ENCODE results near the gene RARG.
"Not testable (repeated sequence)": the region's sequence is repeated elsewhere in the genome, so short reads cannot be mapped to it uniquely, and the experiment has no call there.

Gene RARG

GRCh38 chr12:53190108-53190729, 41.8 kb downstream of the RARG start:
- DNase-seq (ENCODE audit: low read depth): no peak

GRCh38 chr12:53187145-53187899, 44.7 kb downstream of the RARG start:
- DNase-seq (ENCODE audit: low read depth): no peak

- DNase-seq (ENCODE audit: low read depth): no peak
These were observed 45.3 kb downstream of the RARG start for GRCh38 chr12:53186745-53187144.

GRCh38 chr12:53185582-53186153, 46.3 kb downstream of the RARG start:
- DNase-seq (ENCODE audit: low read depth): no peak

GRCh38 chr12:53184828-53185227, 47.2 kb downstream of the RARG start:
- no peak for DNase-seq (ENCODE audit: low read depth)

- DNase-seq (ENCODE audit: low read depth): no peak
These were observed 49.1 kb downstream of the RARG start for GRCh38 chr12:53182903-53183302.

GRCh38 chr12:53181935-53182334, 50.1 kb downstream of the RARG start:
- DNase-seq (ENCODE audit: low read depth): no peak

- DNase-seq (ENCODE audit: low read depth): peak; percentile 51
These were observed 50.9 kb downstream of the RARG start for GRCh38 chr12:53180931-53181645.

- peak; percentile 94 for DNase-seq (ENCODE audit: low read depth)
These were observed 51.6 kb downstream of the RARG start, which contains the start of the genes CSAD and ZNF740 for GRCh38 chr12:53180220-53180930. Gene CSAD, minus strand, starts transcription at chr12:53180925. Its CDS starts 7,455 bp downstream, at chr12:53173470. Gene ZNF740, plus strand, starts transcription at chr12:53180722. Its CDS starts 1,262 bp downstream, at chr12:53181984.

- no peak for DNase-seq (ENCODE audit: low read depth)
These were observed 52.3 kb downstream of the RARG start for GRCh38 chr12:53179687-53180219.

GRCh38 chr12:53178803-53179202, 53.2 kb downstream of the RARG start:
- not testable (repeated sequence) for DNase-seq (ENCODE audit: low read depth)

- not testable (repeated sequence) for DNase-seq (ENCODE audit: low read depth)
These were observed 54.6 kb downstream of the RARG start for GRCh38 chr12:53177447-53177846.

- DNase-seq (ENCODE audit: low read depth): no peak
These were observed 55.3 kb downstream of the RARG start for GRCh38 chr12:53176750-53177149.

GRCh38 chr12:53174881-53175491, 57.0 kb downstream of the RARG start:
- DNase-seq (ENCODE audit: low read depth): no peak

- no peak for DNase-seq (ENCODE audit: low read depth)
These were observed 58.8 kb downstream of the RARG start for GRCh38 chr12:53173085-53173715.

GRCh38 chr12:53172352-53172751, 59.7 kb downstream of the RARG start:
- no peak for DNase-seq (ENCODE audit: low read depth)

- no peak for DNase-seq (ENCODE audit: low read depth)
These were observed 60.2 kb downstream of the RARG start for GRCh38 chr12:53171725-53172329.

GRCh38 chr12:53170876-53171724, 60.9 kb downstream of the RARG start:
- no peak for DNase-seq (ENCODE audit: low read depth)

- DNase-seq (ENCODE audit: low read depth): no peak
These were observed 61.8 kb downstream of the RARG start for GRCh38 chr12:53170215-53170614.
